ENCODE results near the gene KHK. TPM values are rescaled to one million over a fixed set of nuclear protein-coding genes. Genes with fewer than 3 reads are reported as not detected.

The KHK gene
- polyA plus RNA-seq, 1 donor (not counting 4 experiments of a cell fraction or from before 2014, with no cell fraction given) = 0.21 TPM

- H4K20me1 ChIP-seq (ENCODE audit: control insufficient read depth, extremely low read depth, insufficient read depth, low read length) = no peaks in the 10 kb centered on the region
- DNase-seq (ENCODE audit: low read depth, low spot score) (no peak), FAIRE-seq (no peak)
- TF ChIP-seq, protein P1, sequence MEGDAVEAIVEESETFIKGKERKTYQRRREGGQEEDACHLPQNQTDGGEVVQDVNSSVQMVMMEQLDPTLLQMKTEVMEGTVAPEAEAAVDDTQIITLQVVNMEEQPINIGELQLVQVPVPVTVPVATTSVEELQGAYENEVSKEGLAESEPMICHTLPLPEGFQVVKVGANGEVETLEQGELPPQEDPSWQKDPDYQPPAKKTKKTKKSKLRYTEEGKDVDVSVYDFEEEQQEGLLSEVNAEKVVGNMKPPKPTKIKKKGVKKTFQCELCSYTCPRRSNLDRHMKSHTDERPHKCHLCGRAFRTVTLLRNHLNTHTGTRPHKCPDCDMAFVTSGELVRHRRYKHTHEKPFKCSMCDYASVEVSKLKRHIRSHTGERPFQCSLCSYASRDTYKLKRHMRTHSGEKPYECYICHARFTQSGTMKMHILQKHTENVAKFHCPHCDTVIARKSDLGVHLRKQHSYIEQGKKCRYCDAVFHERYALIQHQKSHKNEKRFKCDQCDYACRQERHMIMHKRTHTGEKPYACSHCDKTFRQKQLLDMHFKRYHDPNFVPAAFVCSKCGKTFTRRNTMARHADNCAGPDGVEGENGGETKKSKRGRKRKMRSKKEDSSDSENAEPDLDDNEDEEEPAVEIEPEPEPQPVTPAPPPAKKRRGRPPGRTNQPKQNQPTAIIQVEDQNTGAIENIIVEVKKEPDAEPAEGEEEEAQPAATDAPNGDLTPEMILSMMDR (optimal IDR thresholded peaks at IDR 0.05 in 1 of 3, IDR thresholded peaks at IDR 0.05 in 1 of 3, conservative IDR thresholded peaks at IDR 0.05 in 1 of 3; ENCODE audit: extremely low read depth in 1 of 3, insufficient read depth in 2 of 3, low read length in 3 of 3) = no peak
- no peak for TF ChIP-seq EZH2 (IDR thresholded peaks at IDR 0.05; ENCODE audit: low read length)
- H3K4me2 ChIP-seq (ENCODE audit: control insufficient read depth, extremely low read depth, insufficient read depth, low read depth, low read length) = no peak overlapping the region
- H3K4me3 ChIP-seq (ENCODE audit: control insufficient read depth in 2 of 3, extremely low read depth in 1 of 3, insufficient read depth in 2 of 3, low read depth in 1 of 3, low read length in 3 of 3) = no peak overlapping the region
- peaks cover 7% of the 10 kb centered on the region for H3K4me1 ChIP-seq (ENCODE audit: control insufficient read depth, extremely low read depth, insufficient read depth, low read length)
- peaks cover 16% of the 10 kb centered on the region for H3K79me2 ChIP-seq (ENCODE audit: control insufficient read depth, insufficient read depth, low read length)
- no peak overlapping the region for H3K9ac ChIP-seq (ENCODE audit: control insufficient read depth, extremely low read depth, insufficient read depth, low read length)
- dilution Hi-C loops (cut with MboI; ENCODE audit: extremely low pct_ligation_motif_present, low sequenced_read_pairs) = no loop called here
- H3K27ac ChIP-seq (ENCODE audit: control insufficient read depth, insufficient read depth, low read length) = no peak overlapping the region
- H3K36me3 ChIP-seq (ENCODE audit: control insufficient read depth in 2 of 2, extremely low read depth in 1 of 2, insufficient read depth in 2 of 2, low read length in 2 of 2) = peaks cover 20 to 26% of the 10 kb centered on the region in 2 experiments
- no peaks in the 10 kb centered on the region for H3K9me3 ChIP-seq (ENCODE audit: control insufficient read depth, low read depth, low read length)
- no peaks in the 10 kb centered on the region for H3K9me1 ChIP-seq (ENCODE audit: control insufficient read depth, extremely low read depth, insufficient read depth, low read length)
- peaks cover 2% of the 10 kb centered on the region for H3K27me3 ChIP-seq (ENCODE audit: control insufficient read depth, extremely low read depth, insufficient read depth, low read length)
- no peak overlapping the region for H2AFZ ChIP-seq (ENCODE audit: control insufficient read depth, low read length)
Measured at GRCh38 chr2:27128668-27129571, 42.3 kb downstream of the KHK start.

- no peak overlapping the region for H3K4me2 ChIP-seq (ENCODE audit: control insufficient read depth, extremely low read depth, insufficient read depth, low read depth, low read length)
- peaks cover 20 to 26% of the 10 kb centered on the region in 2 experiments for H3K36me3 ChIP-seq (ENCODE audit: control insufficient read depth in 2 of 2, extremely low read depth in 1 of 2, insufficient read depth in 2 of 2, low read length in 2 of 2)
- dilution Hi-C loops (cut with MboI; ENCODE audit: extremely low pct_ligation_motif_present, low sequenced_read_pairs) = no loop called here
- no peaks in the 10 kb centered on the region for H3K9me1 ChIP-seq (ENCODE audit: control insufficient read depth, extremely low read depth, insufficient read depth, low read length)
- no peaks in the 10 kb centered on the region for H3K9me3 ChIP-seq (ENCODE audit: control insufficient read depth, low read depth, low read length)
- H3K79me2 ChIP-seq (ENCODE audit: control insufficient read depth, insufficient read depth, low read length) = peaks cover 20% of the 10 kb centered on the region
- H2AFZ ChIP-seq (ENCODE audit: control insufficient read depth, low read length) = no peak overlapping the region
- TF ChIP-seq EZH2 (IDR thresholded peaks at IDR 0.05; ENCODE audit: low read length) = no peak
- TF ChIP-seq, protein P1 (optimal IDR thresholded peaks at IDR 0.05 in 1 of 3, IDR thresholded peaks at IDR 0.05 in 1 of 3, conservative IDR thresholded peaks at IDR 0.05 in 1 of 3; ENCODE audit: extremely low read depth in 1 of 3, insufficient read depth in 2 of 3, low read length in 3 of 3) = no peak
- no peak overlapping the region for H3K27ac ChIP-seq (ENCODE audit: control insufficient read depth, insufficient read depth, low read length)
- H3K9ac ChIP-seq (ENCODE audit: control insufficient read depth, extremely low read depth, insufficient read depth, low read length) = no peak overlapping the region
- DNase-seq (ENCODE audit: low read depth, low spot score) = no peak
- FAIRE-seq = no peak
- H3K27me3 ChIP-seq (ENCODE audit: control insufficient read depth, extremely low read depth, insufficient read depth, low read length) = no peaks in the 10 kb centered on the region
- peaks cover 7% of the 10 kb centered on the region for H3K4me1 ChIP-seq (ENCODE audit: control insufficient read depth, extremely low read depth, insufficient read depth, low read length)
- H4K20me1 ChIP-seq (ENCODE audit: control insufficient read depth, extremely low read depth, insufficient read depth, low read length) = no peaks in the 10 kb centered on the region
- H3K4me3 ChIP-seq (ENCODE audit: control insufficient read depth in 2 of 3, extremely low read depth in 1 of 3, insufficient read depth in 2 of 3, low read depth in 1 of 3, low read length in 3 of 3) = no peak overlapping the region
Measured at GRCh38 chr2:27130396-27130795, 43.8 kb downstream of the KHK start.

All from keratinocyte (primary cell).